NCI-H748 (cell line): ENCODE data around the gene ABHD17B.

Source experiments
- DNase-seq: peaks from one replicate; lab custom pipeline; 2025; ENCODE audit not compliant: unreplicated experiment; lab: John Stamatoyannopoulos, UW

Gene ABHD17B

DNA sequence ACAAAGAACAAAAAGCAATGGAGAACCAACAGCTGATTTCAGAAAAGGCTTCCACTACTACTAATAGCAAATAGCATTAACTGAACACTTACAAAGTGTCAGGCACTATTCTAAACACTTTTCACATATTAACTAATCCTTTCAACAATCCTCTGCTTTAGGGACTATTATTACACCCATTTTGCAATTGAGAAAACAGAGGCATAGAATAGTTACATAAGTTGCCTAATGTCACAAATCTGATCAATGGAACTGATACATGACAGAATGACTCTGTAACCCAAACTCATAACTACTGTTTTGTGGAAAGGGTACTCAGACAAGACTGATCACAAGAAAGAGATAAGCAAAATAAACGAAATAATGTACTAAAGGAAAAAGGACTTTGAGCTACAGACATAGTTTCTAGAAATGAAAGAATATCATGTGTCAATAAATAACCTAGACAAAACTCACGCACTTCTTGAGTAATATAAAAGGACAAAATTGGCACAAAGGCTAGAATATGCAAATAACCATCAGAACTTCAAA lies 31.3 kb downstream of the ABHD17B start:
- no peak for DNase-seq

DNA sequence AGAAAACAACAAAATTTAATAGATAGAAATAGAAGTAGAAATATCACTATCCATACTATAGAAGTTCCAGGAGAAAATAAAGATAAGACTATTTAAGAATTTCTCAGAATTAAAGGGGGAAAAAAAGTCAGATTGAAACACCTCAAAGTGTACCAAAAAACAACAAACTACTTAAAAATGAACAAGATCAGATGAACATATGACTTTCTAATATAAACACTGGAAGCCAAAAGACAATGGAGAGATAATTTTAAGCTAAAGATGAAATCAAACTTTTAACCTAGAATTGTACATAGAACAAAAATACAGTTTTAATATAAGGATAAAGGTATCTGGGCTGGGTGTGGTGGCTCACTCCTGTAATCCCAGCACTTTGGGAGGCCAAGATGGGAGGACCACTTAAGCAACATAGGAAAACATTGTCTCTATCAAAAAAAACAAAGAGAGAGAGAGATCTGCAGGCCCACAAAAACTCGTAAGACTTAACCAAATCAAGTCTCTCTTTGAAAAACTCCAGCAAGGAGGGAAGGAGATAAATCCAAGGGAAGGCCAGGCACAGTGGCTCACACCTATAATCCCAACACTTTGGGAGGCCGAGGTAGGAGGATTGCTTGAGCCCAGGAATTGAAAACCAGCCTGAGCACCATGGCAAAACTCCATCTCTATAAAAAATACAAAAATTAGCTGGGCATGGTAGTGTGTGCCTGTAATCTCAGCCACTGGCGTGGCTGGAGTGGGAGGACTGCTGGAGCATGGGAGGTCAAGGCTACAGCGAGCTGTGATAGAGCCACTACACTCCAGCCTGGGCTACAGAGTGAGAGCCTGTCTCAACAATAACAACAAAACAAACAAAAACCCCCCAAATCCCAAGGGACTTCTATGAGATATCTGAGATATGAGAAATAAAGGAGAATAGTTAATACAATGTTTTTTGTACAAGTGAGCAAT lies 32.4 kb downstream of the ABHD17B start:
- no peak for DNase-seq

DNA sequence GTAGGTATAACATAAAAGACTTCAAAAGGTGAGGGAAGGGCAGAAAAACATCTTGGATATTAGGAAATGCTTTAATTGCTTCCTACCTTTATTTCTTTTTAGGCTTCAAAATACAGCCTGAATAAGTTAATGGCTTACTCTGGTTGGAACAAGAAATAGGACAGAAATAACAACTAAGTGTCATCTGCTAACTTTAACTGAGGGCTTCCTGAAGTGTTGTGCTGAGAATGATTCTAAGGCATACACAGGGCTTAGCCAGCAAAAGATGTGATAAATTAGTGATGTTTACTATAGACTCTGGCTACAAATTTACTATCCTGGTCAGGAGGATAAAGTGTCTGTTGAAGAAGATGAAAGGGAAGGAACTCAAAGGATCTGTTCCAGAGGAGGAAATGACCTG lies 34.2 kb downstream of the ABHD17B start:
- no peak for DNase-seq

DNA sequence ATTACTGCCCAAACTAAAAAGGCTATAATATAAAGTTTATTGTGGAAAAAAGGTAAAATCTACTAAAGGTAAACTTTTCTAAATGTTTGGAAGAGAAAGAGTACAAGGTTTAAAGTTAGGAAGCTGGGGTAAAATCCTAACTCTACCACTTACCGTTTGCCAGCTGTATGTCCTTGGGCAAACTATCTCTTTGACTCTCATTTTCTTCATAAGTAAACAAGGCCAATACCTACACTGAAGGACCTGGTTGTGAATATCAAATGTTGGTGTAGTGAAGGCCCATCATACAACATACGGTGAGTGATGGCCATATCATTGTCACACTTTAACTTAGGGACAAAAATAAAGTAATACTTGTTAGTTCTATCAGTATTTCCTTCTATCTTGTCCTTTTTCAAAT lies 34.9 kb downstream of the ABHD17B start:
- DNase-seq: no peak

DNA sequence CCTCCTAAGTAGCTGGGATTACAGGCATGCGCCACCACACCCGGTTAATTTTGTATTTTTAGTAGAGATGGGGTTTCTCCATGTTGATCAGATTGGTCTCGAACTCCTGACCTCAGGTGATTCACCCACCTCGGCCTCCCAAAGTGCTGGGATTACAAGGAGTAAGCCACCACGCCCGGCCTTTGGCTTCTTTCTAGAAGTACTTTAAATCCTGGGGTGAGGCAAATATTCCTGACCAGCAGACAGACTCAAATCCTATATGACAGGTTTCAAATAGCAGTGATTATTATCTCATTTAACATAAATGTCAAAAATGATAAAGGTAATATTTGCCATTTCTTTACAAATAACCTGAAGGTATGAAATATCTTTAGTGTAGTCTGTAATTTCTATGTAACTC lies 35.6 kb downstream of the ABHD17B start:
- DNase-seq: no peak

DNA sequence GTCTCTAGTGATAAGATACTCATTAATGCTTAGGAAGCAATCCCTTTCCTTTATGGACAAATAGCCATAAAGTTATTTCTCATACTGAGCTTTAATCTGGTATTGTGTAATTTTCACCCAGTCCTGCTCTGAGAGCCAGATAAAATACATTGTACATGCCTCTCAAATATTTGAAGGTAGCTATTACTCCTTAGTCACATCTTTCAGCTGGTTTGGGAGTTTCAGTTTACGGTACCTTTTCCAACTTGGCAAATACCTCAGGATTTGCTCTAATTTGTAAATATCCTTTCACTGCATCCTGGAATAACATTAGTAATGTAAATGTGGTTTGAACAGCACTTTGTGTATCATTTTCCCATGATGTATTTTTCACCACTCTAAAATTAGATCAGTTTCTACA lies 47.4 kb downstream of the ABHD17B start:
- no peak for DNase-seq

DNA sequence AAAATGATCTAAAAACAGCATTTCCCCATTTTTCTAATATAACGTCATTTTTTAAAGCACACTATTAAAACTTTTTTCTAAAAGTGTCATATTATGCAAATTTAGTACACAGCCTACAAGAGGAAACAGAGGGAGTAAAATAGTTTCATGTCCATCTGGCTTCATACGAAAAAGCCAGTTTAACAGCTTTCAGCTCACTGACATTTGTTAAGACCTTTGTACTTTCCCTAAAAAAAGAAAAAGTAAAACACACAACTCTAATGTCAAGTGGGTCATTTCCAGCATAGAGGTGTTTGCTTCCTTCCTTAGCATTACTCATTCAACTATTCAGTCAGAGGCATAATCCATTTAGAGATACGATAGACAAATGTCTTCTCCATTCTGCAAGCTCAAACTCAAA lies 49.4 kb downstream of the ABHD17B start:
- DNase-seq: no peak

DNA sequence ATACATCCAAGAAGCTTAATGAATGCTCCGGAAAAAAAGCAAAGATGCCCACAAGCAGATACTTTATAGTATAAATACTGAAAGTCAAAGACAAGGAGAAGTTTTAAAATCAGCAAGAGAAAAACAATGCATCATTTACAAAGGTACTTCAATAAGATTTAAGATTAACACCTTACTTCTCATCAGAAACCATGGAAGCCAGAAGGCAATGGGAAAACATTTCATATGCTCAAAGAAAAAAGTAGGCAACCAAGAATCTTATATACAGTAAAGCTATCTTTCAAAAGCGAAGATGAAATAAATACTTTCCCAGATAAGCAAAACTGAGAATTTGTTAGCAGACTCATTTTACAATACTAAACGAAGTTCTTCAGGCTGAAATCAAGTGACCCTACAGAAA lies 51.1 kb downstream of the ABHD17B start:
- DNase-seq: no peak

DNA sequence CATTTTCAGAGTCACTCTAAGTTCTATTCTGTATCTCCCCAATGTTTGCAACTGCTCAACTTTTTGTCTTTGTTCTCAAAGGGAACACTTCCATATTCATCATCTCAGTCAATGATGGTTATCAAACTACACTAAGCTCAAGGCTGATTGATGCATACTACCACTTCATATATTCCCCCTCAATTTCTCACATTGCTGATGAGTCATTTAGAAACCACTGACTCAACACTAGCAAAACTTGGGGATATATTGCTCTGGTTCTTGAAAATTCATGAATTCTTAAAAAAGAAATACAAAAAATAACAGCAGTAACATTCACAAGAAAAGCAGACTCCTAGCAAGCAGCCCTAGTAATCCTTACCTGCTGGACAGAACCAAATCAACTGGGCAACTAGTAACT lies 52.2 kb downstream of the ABHD17B start:
- DNase-seq: no peak

DNA sequence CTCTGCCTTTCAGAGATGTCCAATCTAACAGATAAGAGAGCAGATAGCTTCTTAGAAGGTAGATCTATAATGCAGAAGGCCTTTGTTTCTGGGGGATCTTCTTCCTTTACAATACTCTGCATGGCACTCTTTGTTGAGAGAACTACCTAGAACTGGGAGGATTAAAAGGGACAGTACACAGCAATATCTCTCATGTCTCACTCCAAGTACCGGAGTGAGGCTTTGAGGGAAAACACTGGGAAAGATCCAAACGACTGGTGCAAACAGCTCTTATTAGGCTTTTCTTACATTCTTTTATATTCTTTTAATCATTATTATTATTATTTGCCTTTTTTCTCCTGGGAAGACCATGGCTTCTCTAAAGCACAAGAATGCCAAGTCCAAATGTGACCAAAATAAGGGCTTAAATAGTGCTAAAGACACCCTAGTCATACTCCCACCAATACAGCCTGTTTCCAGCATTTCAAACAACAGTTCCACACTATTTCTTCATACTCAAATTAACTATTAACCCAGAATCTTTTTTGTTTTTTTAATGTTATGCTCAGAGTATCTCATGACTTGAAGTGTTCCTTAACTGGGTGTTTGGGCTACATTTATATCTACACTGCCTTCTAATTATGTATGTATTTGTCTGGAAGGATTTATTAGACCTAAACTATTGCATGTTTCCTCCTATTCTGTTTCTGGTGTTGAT lies 52.7 kb downstream of the ABHD17B start:
- DNase-seq: no peak

DNA sequence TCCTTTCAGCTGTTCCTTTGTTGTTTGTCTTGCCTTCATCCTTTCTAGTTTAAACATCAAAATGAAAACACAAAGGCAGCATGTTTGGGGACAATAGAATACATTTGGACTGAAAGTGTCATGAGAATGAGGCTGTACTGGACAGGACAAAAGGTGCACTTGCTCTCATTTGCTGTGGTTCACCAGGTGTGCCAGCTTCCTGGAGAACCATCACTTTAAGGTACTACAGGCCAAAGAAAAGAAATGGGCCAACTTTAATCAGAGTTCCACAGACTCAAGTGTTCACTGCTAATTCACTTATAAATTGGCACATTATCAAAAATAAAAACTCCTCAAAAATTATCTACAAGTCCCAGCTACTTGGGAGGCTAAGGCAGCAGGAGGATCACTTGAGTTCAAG lies 53.8 kb downstream of the ABHD17B start:
- DNase-seq: peak; percentile 16

DNA sequence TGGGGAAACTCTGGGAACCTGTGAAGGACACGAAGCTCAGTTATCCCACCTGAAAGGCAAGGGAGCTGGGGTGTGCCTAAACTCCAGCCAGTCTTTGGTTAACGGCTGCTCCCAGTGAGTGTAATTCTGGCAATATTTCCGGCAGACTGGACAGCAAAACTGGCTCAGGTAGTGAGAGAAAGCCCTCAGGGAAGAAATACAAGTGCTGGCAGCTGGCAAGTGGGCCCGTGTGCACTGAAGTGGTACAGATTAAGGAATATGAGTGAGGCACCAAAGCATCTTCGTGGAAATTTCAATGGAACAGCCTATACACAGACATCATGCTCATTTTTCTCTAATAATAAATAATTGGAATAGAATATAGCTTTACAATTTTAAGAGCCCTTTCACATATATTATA lies 56.2 kb downstream of the ABHD17B start:
- DNase-seq: no peak

DNA sequence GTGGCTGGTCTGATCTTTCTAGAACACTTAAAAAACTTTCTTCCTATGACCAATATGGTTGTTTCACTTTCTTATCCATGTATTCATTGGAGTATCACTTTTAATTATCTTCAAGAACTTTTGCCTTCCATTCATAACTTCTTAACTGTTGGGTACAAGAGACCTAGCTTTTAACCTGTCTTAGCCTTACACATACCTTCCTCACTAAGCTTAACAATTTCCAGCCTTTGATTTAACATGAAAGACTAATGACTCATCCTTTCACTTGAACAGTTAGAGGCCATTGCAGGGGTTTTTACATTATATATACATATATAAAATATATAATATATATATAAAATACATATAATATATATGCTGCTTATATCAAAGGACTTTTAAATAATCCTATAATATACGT lies 57.9 kb downstream of the ABHD17B start:
- DNase-seq: no peak

DNA sequence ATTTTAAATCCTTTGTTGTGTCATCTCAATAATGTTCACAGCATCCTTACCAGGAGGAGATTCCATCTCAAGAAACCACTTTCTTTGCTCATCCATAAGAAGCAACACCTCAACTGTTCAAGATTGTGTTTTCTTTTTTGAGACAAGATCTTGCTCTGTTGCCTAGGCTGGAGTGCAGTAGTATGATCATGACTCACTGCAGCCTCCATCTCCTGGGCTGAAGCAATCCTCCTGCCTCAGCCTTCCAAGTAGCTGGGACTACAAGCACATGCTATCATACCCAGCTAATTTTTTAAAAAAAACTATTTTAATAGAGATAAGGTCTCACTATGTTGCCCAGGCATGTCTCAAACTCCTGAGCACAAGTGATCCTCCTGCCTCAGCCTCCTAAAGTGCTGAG lies 60.0 kb downstream of the ABHD17B start:
- no peak for DNase-seq

DNA sequence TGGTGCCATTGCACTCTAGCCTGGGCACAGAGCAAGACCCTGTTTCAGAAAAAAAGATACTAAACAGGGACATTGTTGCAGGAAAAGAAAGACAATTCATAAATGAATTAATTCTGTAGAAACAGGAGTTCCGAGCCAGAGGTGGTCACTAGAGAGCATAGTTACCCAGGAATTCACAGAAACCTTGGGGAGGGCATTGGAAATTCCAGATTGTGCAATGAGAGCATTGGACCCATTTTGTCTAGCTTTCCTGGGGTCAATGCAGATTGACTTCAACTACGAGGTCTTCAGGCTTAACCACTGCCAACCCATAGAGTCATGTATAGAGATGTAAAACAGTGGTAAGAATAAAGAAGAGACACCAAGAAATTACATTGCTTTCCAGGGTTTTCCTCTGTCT lies 63.1 kb downstream of the ABHD17B start:
- no peak for DNase-seq

DNA sequence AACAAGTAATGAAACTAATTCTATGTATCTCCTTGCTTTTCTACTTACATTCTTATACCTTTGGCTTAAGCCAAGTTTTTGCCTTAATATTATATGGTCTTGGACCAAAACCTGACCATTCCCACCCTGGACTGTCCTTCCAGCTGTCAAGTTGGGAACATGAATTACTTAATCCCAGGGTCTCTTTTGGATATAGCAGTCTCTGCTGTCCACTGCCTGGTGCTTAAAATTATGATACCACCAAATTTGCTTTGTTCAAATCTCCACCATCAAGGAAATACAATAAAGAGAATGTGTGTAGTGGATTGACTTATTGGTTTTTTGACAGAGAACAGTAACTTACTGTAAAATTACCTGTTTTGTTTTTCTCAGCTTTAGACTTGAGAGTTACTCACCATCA lies 66.2 kb downstream of the ABHD17B start:
- no peak for DNase-seq

DNA sequence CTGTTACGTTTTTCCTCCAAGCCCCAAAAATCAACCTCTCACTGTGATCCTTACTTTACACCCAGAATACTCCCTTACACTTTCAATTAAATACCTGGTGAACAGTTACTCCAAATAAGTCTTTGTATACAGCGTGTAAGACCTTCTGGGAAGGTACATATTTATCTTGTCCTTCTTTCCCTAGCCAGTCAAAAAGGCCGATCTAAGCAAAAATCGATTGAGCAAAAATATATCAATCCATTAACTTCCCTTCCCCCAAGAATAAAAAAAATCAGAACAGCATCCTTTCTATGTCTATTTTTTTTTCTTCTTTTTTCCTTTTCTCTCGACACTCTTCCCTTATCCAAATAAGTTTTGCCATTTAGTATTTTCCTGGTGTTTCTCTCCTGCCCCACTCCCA lies 71.3 kb downstream of the ABHD17B start:
- no peak for DNase-seq

DNA sequence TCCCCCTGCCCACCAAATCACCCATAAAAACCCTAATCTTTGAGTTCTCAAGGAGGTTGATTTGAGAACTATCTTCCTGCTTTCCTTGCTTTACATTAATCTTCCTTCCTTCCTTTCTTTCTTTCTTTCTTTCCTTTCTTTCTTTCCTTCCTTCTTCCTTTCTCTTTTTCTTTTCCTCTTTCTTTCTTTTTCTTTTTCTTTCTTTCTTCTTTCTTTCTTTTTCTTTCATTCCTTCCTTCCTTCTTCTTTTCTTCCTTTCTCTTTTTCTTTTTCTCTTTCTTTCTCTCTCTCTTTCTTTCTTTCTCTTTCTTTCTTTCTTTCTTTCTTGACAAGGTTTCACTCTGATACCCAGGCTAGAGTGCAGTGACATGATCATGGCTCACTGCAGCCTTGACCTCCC lies 75.4 kb downstream of the ABHD17B start:
- no peak for DNase-seq

DNA sequence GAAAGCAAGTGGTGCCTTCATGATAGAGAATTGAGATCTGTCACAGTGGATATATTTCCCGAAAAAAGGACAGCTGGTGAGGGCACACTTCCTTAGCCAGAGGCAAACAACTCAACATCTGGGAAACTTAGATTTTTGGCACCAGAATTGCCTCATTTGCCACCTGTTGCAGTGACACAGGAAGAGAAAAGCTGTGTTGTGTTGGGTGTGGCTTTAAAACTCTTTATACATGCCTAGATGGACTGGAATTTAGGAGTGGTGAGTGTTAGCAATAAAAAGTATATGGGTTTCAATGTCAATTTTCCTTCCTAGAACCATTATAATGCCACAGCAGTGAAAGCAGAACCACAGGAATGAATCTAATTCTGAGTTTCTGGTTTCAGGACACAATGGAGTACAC lies 80.1 kb downstream of the ABHD17B start:
- DNase-seq: no peak

DNA sequence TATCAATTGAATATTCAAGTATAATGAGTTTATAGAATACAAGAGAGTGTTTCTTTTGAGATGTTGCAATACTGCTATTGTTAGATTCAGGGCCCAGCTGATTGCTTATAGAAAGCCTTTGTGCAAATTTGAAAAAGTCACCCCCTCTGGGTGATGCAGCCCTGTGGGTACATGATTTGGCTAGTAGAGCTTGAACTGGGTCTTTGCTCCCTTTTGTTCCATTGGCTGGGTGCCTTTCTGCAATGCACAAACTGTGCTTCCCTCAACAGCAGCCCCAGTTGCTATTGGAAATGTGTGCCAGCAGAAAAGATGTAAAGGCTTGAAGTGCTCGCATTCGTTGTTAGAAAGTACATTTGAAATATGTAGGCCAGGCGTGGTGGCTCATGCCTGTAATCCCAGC lies 80.8 kb downstream of the ABHD17B start:
- DNase-seq: no peak

DNA sequence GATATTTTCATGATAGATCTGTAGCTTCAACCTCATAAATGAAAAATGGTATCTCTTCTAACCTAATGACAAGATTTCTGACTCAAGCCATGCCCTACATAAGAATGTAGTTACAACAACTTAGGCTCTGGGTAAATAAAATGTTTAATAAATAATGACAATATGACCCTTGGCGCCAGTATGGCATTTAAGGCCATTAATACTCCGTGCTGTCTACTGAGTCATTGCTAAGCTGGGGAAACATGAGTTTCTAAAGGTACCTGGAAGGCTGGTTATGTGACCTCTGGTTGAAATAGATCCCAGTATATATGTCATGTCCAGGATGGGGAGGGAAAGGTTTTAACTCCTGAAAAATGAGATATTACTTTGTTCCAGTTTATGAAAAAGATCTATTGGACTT lies 84.7 kb downstream of the ABHD17B start:
- DNase-seq: no peak

DNA sequence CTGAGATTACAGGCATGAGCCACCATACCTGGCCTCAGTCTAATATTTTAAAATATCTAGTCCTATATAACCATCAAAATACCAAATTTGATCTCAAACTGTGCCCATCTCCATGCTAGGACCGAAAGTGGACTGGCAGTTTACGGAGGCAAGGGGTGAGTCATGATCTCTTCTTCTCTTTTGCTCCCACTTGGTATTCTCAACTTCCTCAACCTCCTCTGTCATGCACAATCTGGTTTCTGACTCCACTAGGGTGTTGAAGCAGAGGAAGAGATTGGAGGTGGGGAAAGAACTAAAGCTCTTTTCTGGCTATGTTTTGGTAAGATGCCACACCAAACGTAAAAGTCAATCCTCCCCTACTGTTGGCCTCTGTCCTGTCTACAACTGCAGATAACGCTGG lies 86.7 kb downstream of the ABHD17B start:
- no peak for DNase-seq
